Choroid plexus epithelial cell (primary cell): ENCODE data around the gene PHTF1.
A peak's percentile ranks its signal among the peaks of the same experiment; 100 is the strongest.

Source experiments
- DNase-seq: peaks from one replicate; pipeline ENCODE4 v3.0.0-alpha.2; 2010; ENCODE audit warnings: low read depth
- H3K4me3 ChIP-seq: 2 replicates; pipeline ENCODE4 v1.5.1; 2011; ENCODE audit warnings: low read depth, mild to moderate bottlenecking, control low read depth, low read length, moderate library complexity
- CTCF ChIP-seq: conservative IDR thresholded peaks from 2 replicates; pipeline ENCODE4 v1.5.1; 2011; ENCODE audit warnings: low read depth, mild to moderate bottlenecking, control low read depth, inconsistent platforms, low read length, moderate library complexity

Gene PHTF1

DNA sequence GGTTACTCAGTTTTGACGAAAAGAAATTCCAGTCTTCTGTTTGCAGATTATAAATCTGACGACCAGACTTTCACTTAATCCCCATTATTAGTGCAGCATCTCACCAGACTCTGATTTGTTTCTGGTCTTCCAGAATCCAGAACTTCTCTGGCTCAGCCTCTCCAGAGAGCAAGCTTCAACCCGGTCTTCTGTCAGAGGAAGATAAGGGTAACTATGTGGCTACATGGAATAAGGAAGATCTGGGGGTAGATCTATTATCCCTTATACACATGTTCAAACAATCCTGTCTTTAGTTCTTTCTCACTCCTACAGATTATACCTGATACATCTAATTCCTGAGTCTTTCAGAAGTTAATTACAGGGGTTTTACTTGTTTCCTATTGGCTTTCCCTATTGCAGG, 9.9 kb downstream of the PHTF1 start:
- no peak for DNase-seq
- no peak overlapping the region for H3K4me3 ChIP-seq
- TF ChIP-seq CTCF: no peak

GRCh38 chr1:113747376-113747775, 11.9 kb downstream of the PHTF1 start:
- DNase-seq: peak; percentile 44
- H3K4me3 ChIP-seq: no peak overlapping the region
- no peak for TF ChIP-seq CTCF

DNA sequence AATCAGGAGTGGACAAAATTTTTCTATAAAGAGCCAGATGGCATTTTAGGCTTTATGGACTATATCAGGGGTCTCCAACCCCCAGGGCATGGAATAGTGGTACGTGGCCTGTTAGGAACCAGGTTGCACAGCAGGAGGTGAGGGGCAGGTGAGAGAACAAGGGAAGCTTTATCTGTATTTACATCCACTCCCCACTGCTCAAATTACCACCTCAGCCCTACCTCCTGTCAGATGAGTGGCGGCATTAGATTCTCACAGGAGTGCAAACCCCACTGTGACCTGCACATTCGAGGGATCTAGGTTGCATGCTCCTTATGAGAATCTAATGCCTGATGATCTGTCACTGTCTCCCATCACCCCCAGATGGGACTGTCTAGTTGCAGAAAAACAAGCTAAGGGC, 13.9 kb downstream of the PHTF1 start:
- no peak for DNase-seq
- H3K4me3 ChIP-seq: no peak overlapping the region
- TF ChIP-seq CTCF: no peak

GRCh38 chr1:113744114-113744513, 15.2 kb downstream of the PHTF1 start:
- H3K4me3 ChIP-seq: no peak overlapping the region
- TF ChIP-seq CTCF: no peak
- no peak for DNase-seq

- H3K4me3 ChIP-seq: no peak overlapping the region
- TF ChIP-seq CTCF: no peak
- DNase-seq: peak; percentile 17
Observed at GRCh38 chr1:113742515-113742914, 16.8 kb downstream of the PHTF1 start.

DNA sequence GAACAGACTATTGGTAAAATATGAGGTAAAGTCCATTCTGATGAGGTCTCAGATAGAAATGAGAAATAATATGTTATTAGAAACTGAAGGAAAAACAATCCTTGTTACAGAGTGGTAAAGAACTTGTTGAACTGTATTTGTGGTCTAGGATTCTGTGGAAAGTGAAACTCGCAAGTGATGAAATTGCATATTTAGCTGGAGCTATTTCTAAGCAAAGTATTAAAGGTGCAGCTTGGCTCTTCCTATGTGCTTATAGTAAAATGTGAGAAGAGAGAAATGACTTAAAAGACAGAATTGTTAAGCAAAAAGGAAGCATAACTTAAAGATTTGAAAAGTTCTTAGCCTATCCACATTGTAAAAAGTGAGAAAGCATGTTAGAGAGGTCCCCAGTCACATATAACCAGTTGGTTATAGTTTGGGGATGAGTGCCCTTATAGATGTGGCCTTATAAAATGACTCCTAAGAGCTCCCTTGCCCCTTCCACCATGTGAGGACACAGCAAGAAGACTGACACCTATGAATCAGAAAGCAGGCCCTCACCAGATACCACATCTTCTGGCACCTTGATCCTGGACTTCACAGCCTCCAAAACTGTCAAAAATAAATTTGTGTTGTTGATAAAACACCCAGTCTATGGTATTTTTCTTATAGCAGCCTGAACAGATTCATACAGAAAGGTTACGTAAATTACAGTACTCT, 24.8 kb downstream of the PHTF1 start:
- no peak overlapping the region for H3K4me3 ChIP-seq
- peak; percentile 12 for DNase-seq
- no peak for TF ChIP-seq CTCF

DNA sequence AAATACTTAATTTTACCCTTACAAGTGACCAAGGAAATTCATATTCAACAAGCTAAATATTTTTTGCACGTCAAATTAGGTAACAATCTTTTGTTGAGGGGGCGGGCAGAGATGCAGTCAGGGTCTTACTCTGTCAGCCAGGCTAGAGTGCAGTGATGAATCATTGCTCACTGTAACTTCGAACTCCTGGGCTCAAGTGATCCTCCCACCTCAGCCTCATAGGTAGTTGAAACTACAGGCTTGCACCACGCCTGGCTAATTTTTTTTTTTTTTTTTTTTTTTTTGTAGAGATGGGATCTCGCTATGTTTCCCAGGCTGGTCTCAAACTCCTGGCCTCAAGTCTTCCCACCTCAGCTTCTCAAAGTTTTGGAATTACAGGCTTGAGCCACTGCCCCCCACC, 26.5 kb downstream of the PHTF1 start:
- no peak for TF ChIP-seq CTCF
- DNase-seq: no peak
- H3K4me3 ChIP-seq: no peak overlapping the region
